H9 (cell line): Measurements from ENCODE around the gene TRAPPC2. TPM values are rescaled to one million over a fixed set of nuclear protein-coding genes. Genes with fewer than 3 reads are reported as not detected.

Experiments used
- DNase-seq: peaks from one replicate; pipeline ENCODE4 v3.0.0-alpha.2; 2017
- H2AFZ ChIP-seq: one replicate; pipeline ENCODE4 v1.6.1; 2013; ENCODE audit warnings: mild to moderate bottlenecking, low read length, control low read depth, moderate library complexity
- H2AK5ac ChIP-seq: 2 replicates; pipeline ENCODE4 v1.6.1; 2013; ENCODE audit warnings: low read length, control low read depth, mixed read lengths; ENCODE audit not compliant: insufficient read length
- H2BK120ac ChIP-seq: one replicate; pipeline ENCODE4 v1.6.1; 2013; ENCODE audit warnings: low read depth, mild to moderate bottlenecking, low read length, control low read depth, inconsistent platforms; ENCODE audit not compliant: poor library complexity, severe bottlenecking
- H2BK12ac ChIP-seq: 2 replicates; pipeline ENCODE4 v1.6.1; 2013; ENCODE audit warnings: low read length, control low read depth, mixed read lengths, low read depth; ENCODE audit not compliant: insufficient read length
- H2BK15ac ChIP-seq: 2 replicates; pipeline ENCODE4 v1.6.1; 2013; ENCODE audit warnings: low read depth, low read length, control low read depth
- H2BK20ac ChIP-seq: one replicate; pipeline ENCODE4 v1.6.1; 2013; ENCODE audit warnings: low read depth, mild to moderate bottlenecking, low read length, control low read depth, inconsistent platforms; ENCODE audit not compliant: poor library complexity, severe bottlenecking
- H2BK5ac ChIP-seq: 2 replicates; pipeline ENCODE4 v1.6.1; 2013; ENCODE audit warnings: low read length, control low read depth, mixed read lengths; ENCODE audit not compliant: insufficient read length
- H3K14ac ChIP-seq: 2 replicates; pipeline ENCODE4 v1.6.1; 2013; ENCODE audit warnings: low read length, control low read depth; ENCODE audit not compliant: insufficient read depth
- H3K18ac ChIP-seq: 2 replicates; pipeline ENCODE4 v1.6.1; 2013; ENCODE audit warnings: low read depth, mild to moderate bottlenecking, mixed read lengths, low read length, control low read depth; ENCODE audit not compliant: insufficient read length
- H3K23ac ChIP-seq: 2 replicates; pipeline ENCODE4 v1.6.1; 2013; ENCODE audit warnings: low read length, control low read depth, mixed read lengths, low read depth; ENCODE audit not compliant: insufficient read length
- H3K23me2 ChIP-seq: 2 replicates; pipeline ENCODE4 v1.6.1; 2013; ENCODE audit warnings: low read depth, mild to moderate bottlenecking, mixed read lengths, low read length, control low read depth; ENCODE audit not compliant: insufficient read length, poor library complexity, severe bottlenecking
- H3K27ac ChIP-seq: 2 replicates; pipeline ENCODE4 v1.5.1; 2013; ENCODE audit warnings: low read length, control low read depth, mixed read lengths, low read depth; ENCODE audit not compliant: insufficient read length
- H3K27me3 ChIP-seq: 2 replicates; pipeline ENCODE4 v1.6.1; 2013; ENCODE audit warnings: low read length, control low read depth, inconsistent platforms; ENCODE audit not compliant: insufficient read depth
- H3K4ac ChIP-seq: 2 replicates; pipeline ENCODE4 v1.6.1; 2013; ENCODE audit warnings: low read depth, mild to moderate bottlenecking, control low read depth, inconsistent platforms, low read length, moderate library complexity
- H3K4me1 ChIP-seq: 2 replicates; pipeline ENCODE4 v1.6.1; 2013; ENCODE audit warnings: low read length, control low read depth, inconsistent platforms; ENCODE audit not compliant: insufficient read depth
- H3K4me2 ChIP-seq: 2 replicates; pipeline ENCODE4 v1.6.1; 2013; ENCODE audit warnings: low read length, control low read depth, mixed read lengths; ENCODE audit not compliant: insufficient read length, insufficient read depth
- H3K56ac ChIP-seq: 2 replicates; pipeline ENCODE4 v1.6.1; 2013; ENCODE audit warnings: low read depth, mild to moderate bottlenecking, mixed read lengths, low read length, control low read depth; ENCODE audit not compliant: insufficient read length
- H3K79me1 ChIP-seq: 2 replicates; pipeline ENCODE4 v1.6.1; 2013; ENCODE audit warnings: low read depth, mild to moderate bottlenecking, moderate library complexity, low read length, control low read depth, inconsistent platforms; ENCODE audit not compliant: insufficient read depth, poor library complexity, severe bottlenecking
- H3K79me2 ChIP-seq: 2 replicates; pipeline ENCODE4 v1.6.1; 2013; ENCODE audit warnings: low read length, control low read depth, inconsistent platforms; ENCODE audit not compliant: insufficient read depth
- H3K9ac ChIP-seq: 2 replicates; pipeline ENCODE4 v1.6.1; 2013; ENCODE audit warnings: low read length, control low read depth, mixed read lengths; ENCODE audit not compliant: insufficient read length; ENCODE audit errors: extremely low read depth
- H3K9me3 ChIP-seq: one replicate; pipeline ENCODE4 v1.6.1; 2013; ENCODE audit warnings: low read depth, low read length, inconsistent platforms; ENCODE audit not compliant: control insufficient read depth
- H3T11ph ChIP-seq: one replicate; pipeline ENCODE4 v1.6.1; 2013; ENCODE audit warnings: mild to moderate bottlenecking, low read length, control low read depth, inconsistent platforms
- H4K20me1 ChIP-seq: one replicate; pipeline ENCODE4 v1.6.1; 2013; ENCODE audit not compliant: control insufficient read depth, insufficient read length, insufficient read depth
- H4K5ac ChIP-seq: 2 replicates; pipeline ENCODE4 v1.6.1; 2013; ENCODE audit warnings: low read depth, mild to moderate bottlenecking, mixed read lengths, low read length, control low read depth; ENCODE audit not compliant: insufficient read length
- H4K8ac ChIP-seq: replicated peaks from 2 replicates; pipeline ENCODE4 v1.6.1; 2013; ENCODE audit warnings: low read length, control low read depth, mixed read lengths, low read depth; ENCODE audit not compliant: insufficient read length
- H4K91ac ChIP-seq: 2 replicates; pipeline ENCODE4 v1.6.1; 2013; ENCODE audit warnings: low read depth, mild to moderate bottlenecking, moderate library complexity, mixed read lengths, low read length, control low read depth; ENCODE audit not compliant: insufficient read length
- H3K27ac Mint-ChIP-seq, 3 experiments: 2 replicates in 2 of 3; 3 replicates in 1 of 3; pipeline ENCODE4 v1.8.0; 2020 to 2021; ENCODE audit warnings: mixed read lengths in 3 of 3, mild to moderate bottlenecking in 1 of 3, moderate library complexity in 1 of 3
- H3K27me3 Mint-ChIP-seq: 2 replicates; pipeline ENCODE4 v1.8.0; 2021; ENCODE audit warnings: low read depth, mild to moderate bottlenecking, moderate library complexity, mixed read lengths
- H3K36me3 Mint-ChIP-seq, 3 experiments: 2 replicates in 2 of 3; 3 replicates in 1 of 3; pipeline ENCODE4 v1.8.0; 2020 to 2021; ENCODE audit warnings: low read depth in 3 of 3, mixed read lengths in 3 of 3; ENCODE audit not compliant: insufficient read depth in 1 of 3
- H3K4me1 Mint-ChIP-seq, 2 experiments: 2 replicates each; pipeline ENCODE4 v1.8.0; 2020; ENCODE audit warnings: mixed read lengths in 2 of 2
- H3K4me3 Mint-ChIP-seq, 2 experiments: 2 replicates in 1 of 2; 3 replicates in 1 of 2; pipeline ENCODE4 v1.8.0; 2020 to 2021; ENCODE audit warnings: mild to moderate bottlenecking in 2 of 2, mixed read lengths in 2 of 2, moderate library complexity in 1 of 2
- H3K9me3 Mint-ChIP-seq, 2 experiments: 2 replicates in 1 of 2; 3 replicates in 1 of 2; pipeline ENCODE4 v1.8.0; 2020; ENCODE audit warnings: mild to moderate bottlenecking in 2 of 2, mixed read lengths in 2 of 2, moderate library complexity in 1 of 2
- WGBS: extraction: QIAGEN DNeasy Blood & Tissue Kit; methylation state at CpG from one replicate; pipeline ENCODE4 v1.1.7; 2013; ENCODE audit warnings: missing lambda C conversion rate, low lambda C conversion rate, mixed read lengths; ENCODE audit not compliant: insufficient read length; ENCODE audit errors: extremely low coverage; 5-methylcytosine and 5-hydroxymethylcytosine counted together
- total RNA-seq: library from RNA; stranded (reverse); gene quantifications from 2 replicates; pipeline ENCODE4 v1.2.1, GENCODE V29; 2021
- TF ChIP-seq, protein P1 (sequence below): fragments of 200-600 bp; sonication (generic); conservative IDR thresholded peaks from 3 replicates; pipeline ENCODE4 v1.8.0; 2021; ENCODE audit warnings: antibody characterized with exemption, mild to moderate bottlenecking

Gene TRAPPC2
- total RNA-seq, 1 experiment from 2014 or later: 13.3 TPM

DNA sequence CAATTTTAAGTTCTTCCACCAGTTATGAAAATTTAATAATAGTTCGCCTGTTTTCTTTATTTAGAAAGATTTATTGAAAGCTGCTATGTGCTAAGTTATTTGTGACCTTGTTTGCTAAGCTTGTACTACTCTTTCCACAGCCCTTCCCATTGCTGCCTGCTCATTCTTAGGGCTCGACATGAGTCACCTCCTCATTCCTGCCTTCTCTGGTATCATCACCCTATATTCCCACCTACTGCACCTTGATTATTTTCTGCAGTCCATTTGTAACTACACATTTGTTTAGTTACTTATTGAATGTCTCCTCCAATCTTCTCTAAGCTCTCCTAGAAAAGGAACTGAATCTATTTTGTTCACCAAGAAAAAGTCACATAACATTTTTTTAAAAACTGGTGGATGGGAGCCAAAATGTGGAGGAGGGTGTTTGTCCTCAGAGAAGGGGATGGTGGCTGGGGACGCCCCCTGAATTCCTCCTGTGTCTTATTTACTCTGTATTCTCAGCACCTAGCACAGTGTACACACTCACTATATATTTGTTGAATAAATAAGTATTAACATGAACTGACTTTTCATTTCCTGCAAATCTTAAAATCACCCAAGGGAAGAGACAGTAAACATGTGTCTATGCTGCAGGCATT is 49.2 kb downstream of the TRAPPC2 start:
- Histone ChIP-seq H3K27me3 (no peaks in the 10 kb centered on the region; the same call in 1 of the 2 replicates), H3K79me1 (no peaks in the 10 kb centered on the region), H3K4me1 (no peaks in the 10 kb centered on the region), H4K91ac (no peak overlapping the region), H3K9ac (no peak overlapping the region), H3K4me2 (no peak overlapping the region), H3K27ac (no peak overlapping the region), H3T11ph (no peak overlapping the region), H3K18ac (no peak overlapping the region), H3K23me2 (peaks cover 6% of the 10 kb centered on the region), H3K56ac (no peak overlapping the region), H3K14ac (no peak overlapping the region), H2BK15ac (no peak overlapping the region), H3K9me3 (no peaks in the 10 kb centered on the region), H2BK120ac (no peak overlapping the region), H2AFZ (no peak overlapping the region), H4K5ac (no peak overlapping the region), H2BK12ac (no peak overlapping the region), H4K20me1 (no peaks in the 10 kb centered on the region), H2BK20ac (no peak overlapping the region), H4K8ac (no peak overlapping the region), H3K79me2 (peaks cover 5% of the 10 kb centered on the region; the same call in 1 of the 2 replicates), H2AK5ac (no peak overlapping the region), H3K4ac (no peak overlapping the region), H3K23ac (no peak overlapping the region), H2BK5ac (no peak overlapping the region)
- H3K4me3 Mint-ChIP-seq: no peak overlapping the region
- H3K27me3 Mint-ChIP-seq: peaks cover 11% of the 10 kb centered on the region
- peaks cover 1 to 5% of the 10 kb centered on the region in 2 experiments for H3K4me1 Mint-ChIP-seq
- no peak overlapping the region for H3K27ac Mint-ChIP-seq
- H3K9me3 Mint-ChIP-seq: peaks cover 24 to 48% of the 10 kb centered on the region in 2 experiments
- no peaks in the 10 kb centered on the region for H3K36me3 Mint-ChIP-seq
- no peak for DNase-seq
- no CpG with 5 or more reads among the region's 3 CpGs for WGBS
- TF ChIP-seq, protein P1, sequence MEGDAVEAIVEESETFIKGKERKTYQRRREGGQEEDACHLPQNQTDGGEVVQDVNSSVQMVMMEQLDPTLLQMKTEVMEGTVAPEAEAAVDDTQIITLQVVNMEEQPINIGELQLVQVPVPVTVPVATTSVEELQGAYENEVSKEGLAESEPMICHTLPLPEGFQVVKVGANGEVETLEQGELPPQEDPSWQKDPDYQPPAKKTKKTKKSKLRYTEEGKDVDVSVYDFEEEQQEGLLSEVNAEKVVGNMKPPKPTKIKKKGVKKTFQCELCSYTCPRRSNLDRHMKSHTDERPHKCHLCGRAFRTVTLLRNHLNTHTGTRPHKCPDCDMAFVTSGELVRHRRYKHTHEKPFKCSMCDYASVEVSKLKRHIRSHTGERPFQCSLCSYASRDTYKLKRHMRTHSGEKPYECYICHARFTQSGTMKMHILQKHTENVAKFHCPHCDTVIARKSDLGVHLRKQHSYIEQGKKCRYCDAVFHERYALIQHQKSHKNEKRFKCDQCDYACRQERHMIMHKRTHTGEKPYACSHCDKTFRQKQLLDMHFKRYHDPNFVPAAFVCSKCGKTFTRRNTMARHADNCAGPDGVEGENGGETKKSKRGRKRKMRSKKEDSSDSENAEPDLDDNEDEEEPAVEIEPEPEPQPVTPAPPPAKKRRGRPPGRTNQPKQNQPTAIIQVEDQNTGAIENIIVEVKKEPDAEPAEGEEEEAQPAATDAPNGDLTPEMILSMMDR: no peak
